Uterus (tissue), 2 donors: ENCODE measurements around the gene MICB.
"Not testable (repeated sequence)": the region's sequence is repeated elsewhere in the genome, so short reads cannot be mapped to it uniquely, and the experiment has no call there.

Experiments used
- POLR2A ChIP-seq, 2 donors: fragments of 450-650 bp; IDR thresholded peaks; one replicate each; pipeline ENCODE4 v1.6.1; 2016; ENCODE audit warnings: antibody characterized with exemption in 2 of 2, mild to moderate bottlenecking in 1 of 2, moderate library complexity in 1 of 2
- TF ChIP-seq, protein P1 (sequence below), 4 experiments: fragments of 200-600 bp in 2 of 4; fragments of 450-650 bp in 2 of 4; sonication (generic) in 2 of 4; IDR thresholded peaks; one replicate each; pipeline ENCODE4 v1.5.1; 2016 to 2019; ENCODE audit warnings: antibody characterized with exemption in 4 of 4, mild to moderate bottlenecking in 2 of 4, moderate library complexity in 1 of 4

DNA sequence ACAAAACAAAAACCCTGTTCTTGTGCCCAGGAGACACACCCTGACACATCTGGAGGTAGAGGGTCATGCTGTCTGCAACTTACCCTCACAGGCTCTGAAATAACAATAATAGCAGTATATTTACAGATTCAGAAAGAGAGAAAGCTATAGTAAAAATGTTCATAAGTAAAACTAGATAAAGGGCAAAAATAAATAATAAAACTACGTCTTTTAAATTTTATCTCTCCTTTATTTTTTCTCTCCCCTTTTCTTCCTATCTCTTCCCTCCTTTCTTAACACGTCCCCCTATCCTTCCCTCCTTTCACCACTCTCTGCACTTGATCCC lies 4.4 kb upstream of the MICB start:
- TF ChIP-seq, protein P1, sequence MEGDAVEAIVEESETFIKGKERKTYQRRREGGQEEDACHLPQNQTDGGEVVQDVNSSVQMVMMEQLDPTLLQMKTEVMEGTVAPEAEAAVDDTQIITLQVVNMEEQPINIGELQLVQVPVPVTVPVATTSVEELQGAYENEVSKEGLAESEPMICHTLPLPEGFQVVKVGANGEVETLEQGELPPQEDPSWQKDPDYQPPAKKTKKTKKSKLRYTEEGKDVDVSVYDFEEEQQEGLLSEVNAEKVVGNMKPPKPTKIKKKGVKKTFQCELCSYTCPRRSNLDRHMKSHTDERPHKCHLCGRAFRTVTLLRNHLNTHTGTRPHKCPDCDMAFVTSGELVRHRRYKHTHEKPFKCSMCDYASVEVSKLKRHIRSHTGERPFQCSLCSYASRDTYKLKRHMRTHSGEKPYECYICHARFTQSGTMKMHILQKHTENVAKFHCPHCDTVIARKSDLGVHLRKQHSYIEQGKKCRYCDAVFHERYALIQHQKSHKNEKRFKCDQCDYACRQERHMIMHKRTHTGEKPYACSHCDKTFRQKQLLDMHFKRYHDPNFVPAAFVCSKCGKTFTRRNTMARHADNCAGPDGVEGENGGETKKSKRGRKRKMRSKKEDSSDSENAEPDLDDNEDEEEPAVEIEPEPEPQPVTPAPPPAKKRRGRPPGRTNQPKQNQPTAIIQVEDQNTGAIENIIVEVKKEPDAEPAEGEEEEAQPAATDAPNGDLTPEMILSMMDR (IDR thresholded peaks at IDR 0.05), result not testable (repeated sequence)
- TF ChIP-seq POLR2A (IDR thresholded peaks at IDR 0.05), result not testable (repeated sequence)
